MM.1S (cell line): Measurements from ENCODE around the gene KANK4.

ENCODE experiments used
- DNase-seq: peaks from one replicate; pipeline ENCODE4 v3.0.0-alpha.2; 2015
- H2AFZ ChIP-seq: fragments of 300-600 bp; sonication (generic); 2 replicates; pipeline ENCODE4 v1.6.0; 2016; ENCODE audit warnings: antibody characterized with exemption, low read length
- H3F3A ChIP-seq: fragments of 300-600 bp; sonication (generic); 2 replicates; pipeline ENCODE4 v1.6.1; 2016; ENCODE audit warnings: mild to moderate bottlenecking, antibody characterized with exemption, low read length, moderate library complexity, mixed read lengths; ENCODE audit not compliant: insufficient read depth
- H3K27ac ChIP-seq: fragments of 300-600 bp; sonication (generic); 2 replicates; pipeline ENCODE4 v1.5.1; 2016; ENCODE audit warnings: mild to moderate bottlenecking, low read length
- H3K27me3 ChIP-seq: fragments of 300-600 bp; sonication (generic); replicated peaks from 2 replicates; pipeline ENCODE4 v1.6.0; 2016; ENCODE audit warnings: low read length; ENCODE audit not compliant: insufficient read depth
- H3K36me3 ChIP-seq: fragments of 300-600 bp; sonication (generic); replicated peaks from 2 replicates; pipeline ENCODE4 v1.6.1; 2016; ENCODE audit warnings: mild to moderate bottlenecking, low read length, mixed read lengths; ENCODE audit not compliant: insufficient read depth
- H3K4me1 ChIP-seq: fragments of 300-600 bp; sonication (generic); 2 replicates; pipeline ENCODE4 v1.6.1; 2016; ENCODE audit warnings: low read length, mixed read lengths
- H3K4me2 ChIP-seq: fragments of 300-600 bp; sonication (generic); 2 replicates; pipeline ENCODE4 v1.6.0; 2016; ENCODE audit warnings: low read depth, low read length
- H3K4me3 ChIP-seq: fragments of 300-600 bp; sonication (generic); 2 replicates; pipeline ENCODE4 v1.5.1; 2016; ENCODE audit warnings: low read length, mixed read lengths
- H3K79me2 ChIP-seq: fragments of 300-600 bp; sonication (generic); 2 replicates; pipeline ENCODE4 v1.6.1; 2016; ENCODE audit warnings: mixed run types, low read length, mixed read lengths
- H3K9ac ChIP-seq: fragments of 300-600 bp; sonication (generic); 2 replicates; pipeline ENCODE4 v1.6.1; 2016; ENCODE audit warnings: low read length, mixed read lengths
- H3K9me2 ChIP-seq: fragments of 300-600 bp; sonication (generic); replicated peaks from 2 replicates; pipeline ENCODE4 v1.6.1; 2016; ENCODE audit warnings: mild to moderate bottlenecking, low read length, mixed read lengths; ENCODE audit not compliant: insufficient read depth
- H3K9me3 ChIP-seq: fragments of 300-600 bp; sonication (generic); replicated peaks from 2 replicates; pipeline ENCODE4 v1.6.1; 2016; ENCODE audit warnings: mild to moderate bottlenecking, low read length, mixed read lengths; ENCODE audit not compliant: insufficient read depth
- H4K20me1 ChIP-seq: fragments of 300-600 bp; sonication (generic); 2 replicates; pipeline ENCODE4 v1.6.1; 2016; ENCODE audit warnings: mild to moderate bottlenecking, low read length, moderate library complexity, mixed read lengths; ENCODE audit not compliant: insufficient read depth
- EZH2 ChIP-seq: fragments of 300-600 bp; sonication (generic); optimal IDR thresholded peaks from 2 replicates; pipeline ENCODE3; 2017; ENCODE audit warnings: low read depth, mild to moderate bottlenecking, antibody characterized with exemption, low read length, mixed read lengths
- EZH2phosphoT487 ChIP-seq: fragments of 300-600 bp; sonication (generic); IDR thresholded peaks from 2 replicates; pipeline ENCODE4 v1.6.1; 2018; ENCODE audit warnings: antibody characterized with exemption, low read length
- TF ChIP-seq, protein P1 (sequence below): fragments of 300-600 bp; sonication (generic); IDR thresholded peaks from 2 replicates; pipeline ENCODE4 v1.5.1; 2016; ENCODE audit warnings: antibody characterized with exemption, low read length, mixed read lengths

Gene KANK4

DNA sequence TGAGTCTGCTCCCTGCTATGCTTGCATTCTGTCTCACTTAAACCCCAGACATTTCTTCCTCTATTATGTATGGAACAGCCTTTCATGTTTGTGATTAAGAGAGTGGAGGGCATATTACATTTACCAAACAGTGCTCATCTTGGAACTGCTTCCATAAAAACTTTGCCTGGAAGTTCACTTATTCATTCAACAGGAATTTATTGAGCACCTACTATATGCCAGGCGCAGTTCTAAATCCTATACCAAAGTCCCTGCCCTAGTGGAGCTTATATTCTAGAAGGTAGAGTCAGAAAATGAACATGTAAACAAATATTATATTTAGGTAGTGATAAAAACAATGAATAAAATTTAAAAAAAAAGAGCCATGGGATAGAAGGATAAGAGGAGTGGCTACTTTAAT is 49.8 kb downstream of the KANK4 start:
- no peak overlapping the region for H3K9ac ChIP-seq
- H4K20me1 ChIP-seq = no peaks in the 10 kb centered on the region
- no peaks in the 10 kb centered on the region for H3K9me2 ChIP-seq
- H2AFZ ChIP-seq = no peak overlapping the region
- no peaks in the 10 kb centered on the region for H3K79me2 ChIP-seq
- no peak overlapping the region for H3K4me3 ChIP-seq
- H3K27me3 ChIP-seq = no peaks in the 10 kb centered on the region
- TF ChIP-seq EZH2phosphoT487 = no peak
- no peak for TF ChIP-seq EZH2
- TF ChIP-seq, protein P1, sequence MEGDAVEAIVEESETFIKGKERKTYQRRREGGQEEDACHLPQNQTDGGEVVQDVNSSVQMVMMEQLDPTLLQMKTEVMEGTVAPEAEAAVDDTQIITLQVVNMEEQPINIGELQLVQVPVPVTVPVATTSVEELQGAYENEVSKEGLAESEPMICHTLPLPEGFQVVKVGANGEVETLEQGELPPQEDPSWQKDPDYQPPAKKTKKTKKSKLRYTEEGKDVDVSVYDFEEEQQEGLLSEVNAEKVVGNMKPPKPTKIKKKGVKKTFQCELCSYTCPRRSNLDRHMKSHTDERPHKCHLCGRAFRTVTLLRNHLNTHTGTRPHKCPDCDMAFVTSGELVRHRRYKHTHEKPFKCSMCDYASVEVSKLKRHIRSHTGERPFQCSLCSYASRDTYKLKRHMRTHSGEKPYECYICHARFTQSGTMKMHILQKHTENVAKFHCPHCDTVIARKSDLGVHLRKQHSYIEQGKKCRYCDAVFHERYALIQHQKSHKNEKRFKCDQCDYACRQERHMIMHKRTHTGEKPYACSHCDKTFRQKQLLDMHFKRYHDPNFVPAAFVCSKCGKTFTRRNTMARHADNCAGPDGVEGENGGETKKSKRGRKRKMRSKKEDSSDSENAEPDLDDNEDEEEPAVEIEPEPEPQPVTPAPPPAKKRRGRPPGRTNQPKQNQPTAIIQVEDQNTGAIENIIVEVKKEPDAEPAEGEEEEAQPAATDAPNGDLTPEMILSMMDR = no peak
- no peak overlapping the region for H3K27ac ChIP-seq
- no peaks in the 10 kb centered on the region for H3K36me3 ChIP-seq
- no peak overlapping the region for H3K4me2 ChIP-seq
- H3F3A ChIP-seq = no peaks in the 10 kb centered on the region
- no peaks in the 10 kb centered on the region for H3K9me3 ChIP-seq
- DNase-seq = no peak
- no peaks in the 10 kb centered on the region for H3K4me1 ChIP-seq

DNA sequence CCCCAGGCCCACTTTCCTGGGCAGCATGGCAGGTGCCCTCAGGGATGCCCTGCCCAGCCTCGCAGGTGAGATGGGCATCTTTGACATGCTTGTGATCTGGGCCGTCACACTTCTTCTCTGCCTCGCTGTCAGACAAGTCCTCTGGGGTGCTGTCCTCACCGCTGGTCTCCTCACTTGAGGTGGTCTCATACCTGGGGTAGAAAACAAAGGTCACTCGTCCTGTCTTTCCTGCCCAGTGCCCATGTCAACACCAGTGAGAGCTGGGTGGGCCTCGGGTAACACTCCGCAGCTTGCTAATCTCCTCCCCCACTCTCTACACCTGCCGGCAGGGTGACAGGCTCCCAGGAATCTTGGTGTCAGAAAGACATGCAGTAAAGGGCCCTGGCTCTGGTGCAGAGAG is 50.9 kb downstream of the KANK4 start:
- Histone ChIP-seq H3K9me2 (no peaks in the 10 kb centered on the region), H3F3A (no peaks in the 10 kb centered on the region), H4K20me1 (no peaks in the 10 kb centered on the region), H3K9ac (no peak overlapping the region), H3K27ac (no peak overlapping the region), H3K4me3 (no peak overlapping the region), H2AFZ (no peak overlapping the region), H3K36me3 (no peaks in the 10 kb centered on the region), H3K9me3 (no peaks in the 10 kb centered on the region), H3K4me1 (no peaks in the 10 kb centered on the region), H3K4me2 (no peak overlapping the region), H3K79me2 (no peaks in the 10 kb centered on the region), H3K27me3 (no peaks in the 10 kb centered on the region)
- no peak for DNase-seq
- TF ChIP-seq, protein P1 = no peak
- TF ChIP-seq EZH2 = no peak
- TF ChIP-seq EZH2phosphoT487 = no peak

DNA sequence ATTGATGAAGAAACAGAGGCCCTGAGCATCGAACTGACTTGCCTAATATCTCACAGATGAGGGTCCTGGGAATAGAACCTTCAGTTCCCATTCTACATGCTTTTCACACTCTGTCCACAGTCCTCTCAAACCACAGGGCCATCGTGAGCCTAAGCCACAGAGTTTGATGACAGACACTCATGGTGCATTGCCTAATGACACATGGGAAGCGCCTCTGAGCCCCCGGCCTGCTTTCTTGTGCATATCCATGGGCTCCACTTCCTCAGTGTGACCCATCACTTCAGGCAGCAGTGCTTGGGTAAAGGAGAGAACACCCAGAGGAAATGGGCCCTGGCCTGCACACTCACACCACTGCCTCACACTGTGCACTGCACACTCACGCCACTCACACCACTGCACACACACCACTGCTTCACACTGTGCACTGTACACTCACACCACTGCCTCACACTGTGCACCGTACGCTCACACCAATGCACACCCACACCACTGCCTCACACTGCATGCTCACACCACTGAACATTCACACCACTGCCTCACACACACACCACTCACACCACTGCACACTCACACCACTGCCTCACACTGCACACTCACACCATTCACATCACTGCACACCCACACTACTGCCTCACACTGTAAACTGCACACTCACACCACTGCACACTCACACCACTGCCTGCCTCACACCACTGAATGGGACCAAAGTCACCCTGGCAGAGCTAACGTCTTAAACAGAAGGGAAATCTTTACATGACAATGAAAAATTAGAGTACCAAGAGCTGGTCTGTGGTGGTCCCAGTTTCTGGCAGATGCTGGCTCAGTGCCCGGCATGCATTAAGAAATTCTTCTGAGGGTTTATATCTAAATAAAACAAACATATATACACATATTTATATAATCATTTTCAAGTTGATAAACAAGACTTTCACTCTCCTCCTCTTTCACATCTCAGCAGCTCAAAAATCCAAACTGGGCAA is 53.0 kb downstream of the KANK4 start:
- Histone ChIP-seq H3K9me2 (no peaks in the 10 kb centered on the region), H3K9ac (no peak overlapping the region), H3K9me3 (no peaks in the 10 kb centered on the region), H3F3A (no peaks in the 10 kb centered on the region), H4K20me1 (no peaks in the 10 kb centered on the region), H3K4me3 (no peak overlapping the region), H3K79me2 (no peaks in the 10 kb centered on the region), H2AFZ (no peak overlapping the region), H3K4me1 (no peaks in the 10 kb centered on the region), H3K36me3 (no peaks in the 10 kb centered on the region), H3K27me3 (no peaks in the 10 kb centered on the region), H3K27ac (no peak overlapping the region), H3K4me2 (no peak overlapping the region)
- no peak for DNase-seq
- no peak for TF ChIP-seq EZH2
- TF ChIP-seq, protein P1 = no peak
- TF ChIP-seq EZH2phosphoT487 = no peak
